GM19193 (cell line): ENCODE measurements around the gene BZW2.

ENCODE experiments used
- POLR2A ChIP-seq: IDR thresholded peaks from 4 replicates; pipeline ENCODE4 v1.6.1; 2011; ENCODE audit not compliant: insufficient read depth, insufficient read length; ENCODE audit errors: extremely low read depth

Gene BZW2

DNA sequence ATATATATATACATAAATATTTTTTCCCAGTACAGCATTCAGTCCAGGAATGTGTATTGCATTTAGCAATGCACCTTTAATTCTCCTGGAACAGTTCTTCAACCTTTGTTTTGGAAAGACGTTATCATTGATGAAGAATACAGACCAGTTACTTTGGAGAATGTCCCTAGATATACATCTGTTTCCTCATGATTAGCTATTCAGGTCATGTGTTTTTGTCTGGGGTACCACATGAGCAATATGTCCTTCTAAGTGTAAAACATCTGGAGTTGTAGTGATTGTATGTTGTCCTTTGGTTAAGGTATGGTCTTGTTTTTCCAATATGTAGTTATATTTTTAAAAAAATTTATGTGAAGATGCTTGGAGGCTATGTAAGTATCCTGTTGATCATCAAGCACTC is 10.2 kb downstream of the BZW2 start:
- TF ChIP-seq POLR2A = no peak

GRCh38 chr7:16657656-16658279 is 11.8 kb downstream of the BZW2 start:
- TF ChIP-seq POLR2A = no peak

- TF ChIP-seq POLR2A = no peak
Observed at GRCh38 chr7:16660702-16661464, 14.9 kb downstream of the BZW2 start.

DNA sequence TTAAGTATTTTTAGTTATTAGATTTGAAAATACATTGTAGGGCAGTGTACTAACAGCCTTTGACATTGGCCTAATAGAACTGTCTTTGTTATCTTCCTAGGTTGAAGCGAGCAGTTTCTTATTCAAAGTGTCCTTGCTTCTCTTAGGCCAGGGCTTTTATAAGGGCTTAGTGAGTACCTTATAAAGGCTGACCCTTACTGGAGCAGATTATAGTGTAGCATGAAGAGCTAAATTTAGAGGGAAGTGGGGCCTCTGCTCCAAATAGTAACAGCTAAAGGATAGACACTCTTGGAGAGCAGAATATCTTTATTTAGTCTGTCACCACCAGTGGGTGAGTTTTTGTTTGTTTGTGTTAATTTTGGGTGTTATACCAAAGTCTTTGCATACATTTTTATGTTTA is 15.9 kb downstream of the BZW2 start:
- TF ChIP-seq POLR2A = no peak

- TF ChIP-seq POLR2A = no peak
Observed at GRCh38 chr7:16667355-16667754, 21.4 kb downstream of the BZW2 start.

DNA sequence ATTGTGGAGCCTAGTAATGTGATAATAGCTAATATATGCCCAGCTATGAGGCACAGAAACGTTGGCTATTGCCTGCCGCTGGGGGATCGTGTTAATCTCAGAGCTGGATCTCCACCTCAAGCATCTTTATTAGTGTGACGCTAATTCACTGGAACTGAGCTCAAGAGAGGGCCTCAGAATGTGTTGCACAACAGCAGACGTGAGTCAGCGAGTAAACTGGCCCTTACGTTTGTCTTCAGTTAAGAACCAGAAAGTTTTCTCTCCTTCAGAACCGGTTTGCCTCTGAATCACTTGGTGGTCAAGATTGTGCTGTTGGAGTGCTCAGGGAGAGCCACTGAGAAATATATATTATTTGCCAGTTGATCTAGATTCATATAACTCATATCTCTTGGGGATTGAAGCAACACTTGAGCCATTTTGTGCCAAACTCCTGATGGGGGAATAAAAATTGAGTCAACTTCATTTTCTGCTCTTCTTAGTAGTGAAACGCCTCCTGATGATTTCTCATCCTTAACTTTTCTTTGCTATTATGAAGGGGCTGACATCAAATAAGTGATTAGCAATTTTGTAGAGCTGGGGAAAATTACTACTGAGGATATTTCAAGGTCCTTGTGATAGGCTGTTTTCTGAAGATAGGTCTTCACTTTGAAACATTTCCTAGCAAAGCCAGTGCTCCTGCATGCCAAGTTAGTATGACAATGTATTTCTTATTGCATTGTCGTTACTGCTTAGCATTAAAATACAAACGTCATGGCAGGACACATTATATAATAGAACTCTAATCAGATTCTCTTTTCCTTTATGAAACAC is 22.3 kb downstream of the BZW2 start:
- TF ChIP-seq POLR2A = no peak

GRCh38 chr7:16668978-16669377 is 23.0 kb downstream of the BZW2 start:
- no peak for TF ChIP-seq POLR2A

DNA sequence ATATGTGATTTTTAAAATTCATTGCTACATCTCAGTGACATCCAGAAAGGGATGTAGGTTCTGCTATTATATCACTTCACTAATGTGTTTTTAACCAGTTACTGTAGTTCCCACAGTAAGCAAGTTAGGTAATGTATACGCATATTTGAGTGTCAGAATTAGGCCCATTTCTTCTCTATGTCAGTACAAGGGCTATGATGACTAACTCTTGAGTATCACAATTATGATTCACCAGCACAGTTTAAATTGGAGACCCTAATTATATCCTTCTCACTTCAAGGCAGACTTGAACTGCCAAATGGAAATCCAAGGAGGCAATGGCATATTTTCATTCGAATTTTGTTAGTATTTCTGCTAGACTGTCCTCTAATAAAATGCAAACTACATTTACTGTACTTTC is 23.6 kb downstream of the BZW2 start:
- TF ChIP-seq POLR2A = no peak

- TF ChIP-seq POLR2A = no peak
Observed at GRCh38 chr7:16670021-16670420, 24.0 kb downstream of the BZW2 start.

- no peak for TF ChIP-seq POLR2A
Observed at GRCh38 chr7:16670731-16671344, 24.9 kb downstream of the BZW2 start.

DNA sequence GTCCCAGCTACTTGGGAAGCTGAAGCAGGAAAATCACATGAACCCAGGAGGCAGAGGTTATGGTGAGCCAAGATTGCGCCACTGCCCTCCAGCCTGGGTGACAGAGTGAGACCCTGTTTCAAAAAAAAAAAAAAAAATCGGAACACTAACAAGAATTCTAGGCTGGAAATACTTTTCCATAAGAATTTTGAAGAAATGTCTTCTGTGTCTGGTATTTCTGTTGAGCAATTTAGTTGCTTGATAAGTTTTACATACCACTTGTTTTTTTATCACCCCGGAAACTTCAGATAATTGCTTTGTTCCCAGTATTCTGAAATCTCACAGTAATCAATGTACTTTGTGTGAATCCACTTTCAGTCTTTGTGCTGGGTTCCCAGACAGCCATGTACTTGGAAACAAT is 25.8 kb downstream of the BZW2 start:
- TF ChIP-seq POLR2A = no peak

- no peak for TF ChIP-seq POLR2A
Observed at GRCh38 chr7:16675277-16675676, 29.3 kb downstream of the BZW2 start.

- no peak for TF ChIP-seq POLR2A
Observed at GRCh38 chr7:16677978-16678494, 32.1 kb downstream of the BZW2 start.

DNA sequence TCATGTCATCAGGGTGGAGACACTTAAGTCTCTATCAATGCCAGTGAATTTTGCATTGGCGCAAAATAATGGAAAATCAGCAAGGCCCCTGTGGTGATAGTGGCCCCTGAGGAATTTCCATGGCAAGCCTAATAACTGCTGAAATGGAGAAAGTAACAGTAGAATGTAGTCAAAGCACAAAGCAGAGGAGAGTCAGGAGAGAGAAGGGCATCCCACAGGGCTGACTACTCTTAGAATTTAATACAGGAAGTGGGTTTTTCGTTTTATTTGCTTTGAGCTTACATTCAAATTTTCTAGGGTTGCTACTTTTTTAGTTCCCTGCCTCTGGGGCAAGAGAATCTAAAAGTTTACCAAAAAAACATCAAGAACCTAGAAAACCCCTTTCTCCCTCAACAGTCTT is 39.0 kb downstream of the BZW2 start:
- no peak for TF ChIP-seq POLR2A

DNA sequence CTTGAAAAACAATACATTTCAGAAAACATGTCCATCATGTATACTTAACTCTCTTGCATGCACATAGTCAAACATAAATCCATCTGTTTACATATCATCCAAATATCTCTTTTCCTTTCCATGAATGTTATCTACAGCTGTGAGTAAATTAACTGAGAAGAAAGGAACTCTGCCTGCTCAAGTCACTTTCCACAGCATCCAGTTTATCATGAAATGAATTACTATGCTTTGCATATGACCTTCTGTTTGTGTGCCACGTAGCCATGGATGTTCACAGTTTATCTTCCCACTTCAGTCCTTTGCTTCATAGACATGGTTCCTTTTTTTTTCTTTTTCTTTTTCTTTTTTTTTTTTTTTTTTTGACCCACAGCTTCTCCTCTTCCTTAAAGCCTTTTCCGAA is 39.6 kb downstream of the BZW2 start:
- no peak for TF ChIP-seq POLR2A
